GM19438 (cell line): ENCODE results near the gene COL13A1.

ENCODE experiments used
- ATAC-seq: cut with Tn5 transposase; IDR thresholded peaks from one replicate; pipeline ENCODE4 v1.9.1; 2021; ENCODE audit warnings: low read depth; ENCODE audit not compliant: unreplicated experiment

COL13A1 gene

DNA sequence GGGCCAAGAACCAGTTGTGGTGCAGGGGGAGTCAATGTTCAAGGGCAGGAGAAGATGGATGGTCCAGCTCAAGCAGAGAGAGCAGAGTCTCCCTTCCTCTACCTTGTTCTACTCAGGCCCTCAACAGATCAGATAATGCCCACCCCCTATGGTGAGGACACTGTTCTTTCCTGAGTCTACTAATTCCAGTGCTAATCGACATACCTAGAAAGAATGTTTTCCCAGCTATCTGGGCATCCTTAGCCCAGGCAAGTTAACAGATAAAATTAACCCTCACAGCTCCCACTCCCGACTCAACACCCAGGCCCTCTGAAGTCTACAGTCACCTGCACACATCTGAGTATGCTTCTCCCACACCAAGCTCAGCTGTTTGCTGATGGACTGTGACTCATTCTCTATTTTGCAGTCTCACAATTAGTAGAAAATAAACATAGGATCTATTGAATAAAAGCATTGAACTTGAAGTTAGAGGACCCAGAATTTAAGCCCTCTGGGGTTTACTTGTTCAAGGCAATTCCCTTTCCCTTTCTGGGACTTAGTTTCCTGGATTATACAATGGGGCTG, 17.1 kb downstream of the COL13A1 start:
- no peak for ATAC-seq

DNA sequence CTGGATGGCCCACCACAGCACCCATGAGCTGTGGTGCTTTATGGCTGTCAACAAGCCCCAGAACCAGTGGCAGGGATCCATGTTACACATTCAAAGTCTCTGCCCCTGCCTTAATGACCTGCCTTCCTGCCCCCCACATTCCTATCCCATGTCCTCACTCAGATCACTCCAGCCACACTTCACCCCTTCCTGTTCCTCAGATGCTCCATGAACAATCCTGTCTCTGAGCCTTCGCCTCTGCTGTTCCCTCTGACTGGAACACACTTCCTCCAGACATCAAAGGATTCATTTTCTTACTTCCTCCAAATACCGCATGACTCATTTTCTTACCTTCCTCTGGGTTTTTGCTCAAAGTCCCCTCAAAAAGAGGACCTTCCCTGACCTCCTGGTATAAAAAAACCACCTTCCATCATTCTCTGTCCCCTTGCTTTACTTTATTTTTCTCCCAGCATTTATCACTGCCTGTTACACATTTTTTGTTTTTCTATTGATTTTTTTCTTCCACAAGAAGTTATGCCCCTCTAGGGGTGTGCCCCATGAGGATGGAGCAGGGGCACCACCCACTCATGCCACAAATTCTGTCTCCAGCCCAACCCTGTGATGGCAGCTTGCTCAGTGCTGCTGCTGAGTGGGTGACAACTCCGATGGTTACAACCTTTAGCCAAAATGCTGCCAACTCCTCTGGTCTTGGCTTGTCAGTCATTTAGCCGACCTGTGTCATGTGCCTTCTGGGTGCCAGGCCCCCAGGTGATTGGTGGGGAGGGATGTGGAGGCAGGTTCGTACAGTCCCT, 18.2 kb downstream of the COL13A1 start:
- no peak for ATAC-seq

DNA sequence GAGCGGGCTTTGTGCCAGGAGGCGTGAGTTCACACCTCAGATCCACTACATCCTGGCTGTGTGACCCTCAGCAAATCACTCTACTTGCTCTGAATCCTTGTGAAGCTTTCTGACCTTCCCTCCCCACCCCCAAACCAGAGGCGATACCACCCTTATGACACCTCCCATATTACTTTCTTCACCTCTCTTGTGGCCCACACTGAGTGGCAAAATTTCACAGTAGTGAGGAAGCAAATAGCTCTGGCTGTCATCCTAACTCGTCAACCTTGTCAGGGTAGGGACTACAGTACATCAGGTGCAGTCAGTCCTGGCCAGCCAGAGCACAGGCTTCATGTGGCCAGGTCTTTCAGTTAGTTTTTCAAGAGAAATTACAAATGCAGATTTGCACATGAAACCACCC, 19.1 kb downstream of the COL13A1 start:
- ATAC-seq = no peak

DNA sequence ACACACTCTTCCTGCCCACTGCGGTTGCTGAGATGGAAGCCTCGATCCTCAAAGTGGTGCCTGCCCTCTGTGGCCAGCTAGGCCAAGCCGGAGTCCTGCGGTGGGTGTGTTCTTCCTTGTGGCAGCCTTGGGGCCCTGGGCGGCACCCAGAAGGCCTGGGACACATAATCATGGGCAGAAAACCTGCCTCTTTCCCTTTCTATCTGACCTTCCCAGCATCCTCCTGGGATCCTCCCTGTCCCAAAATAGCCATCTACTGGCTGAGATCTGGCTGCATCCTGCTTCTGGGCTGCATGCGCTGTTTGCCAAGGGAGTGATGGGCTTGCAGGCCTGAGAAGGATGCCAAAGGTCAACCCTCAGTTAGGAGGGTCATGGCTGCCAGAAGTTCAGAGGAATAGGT, 23.9 kb downstream of the COL13A1 start:
- no peak for ATAC-seq

DNA sequence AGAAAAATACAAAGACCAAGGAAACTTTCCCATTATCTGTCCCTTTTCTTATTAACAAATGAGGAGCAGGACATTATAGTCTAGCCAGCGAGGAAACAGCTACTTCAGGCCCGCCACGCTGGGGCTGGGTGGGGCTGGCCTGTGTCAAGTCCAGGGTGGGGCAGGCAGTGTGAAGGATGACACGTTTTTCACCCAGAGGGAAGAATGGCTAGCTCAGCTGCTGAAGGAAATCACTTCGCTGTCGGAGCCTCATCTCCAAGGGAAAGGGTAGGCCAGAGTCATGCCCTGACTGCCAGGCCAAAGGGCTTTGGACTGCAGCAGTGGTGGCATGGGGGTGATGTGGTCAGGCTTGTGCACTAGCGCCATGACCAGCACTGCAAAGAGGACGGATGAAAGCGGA, 24.4 kb downstream of the COL13A1 start:
- no peak for ATAC-seq

DNA sequence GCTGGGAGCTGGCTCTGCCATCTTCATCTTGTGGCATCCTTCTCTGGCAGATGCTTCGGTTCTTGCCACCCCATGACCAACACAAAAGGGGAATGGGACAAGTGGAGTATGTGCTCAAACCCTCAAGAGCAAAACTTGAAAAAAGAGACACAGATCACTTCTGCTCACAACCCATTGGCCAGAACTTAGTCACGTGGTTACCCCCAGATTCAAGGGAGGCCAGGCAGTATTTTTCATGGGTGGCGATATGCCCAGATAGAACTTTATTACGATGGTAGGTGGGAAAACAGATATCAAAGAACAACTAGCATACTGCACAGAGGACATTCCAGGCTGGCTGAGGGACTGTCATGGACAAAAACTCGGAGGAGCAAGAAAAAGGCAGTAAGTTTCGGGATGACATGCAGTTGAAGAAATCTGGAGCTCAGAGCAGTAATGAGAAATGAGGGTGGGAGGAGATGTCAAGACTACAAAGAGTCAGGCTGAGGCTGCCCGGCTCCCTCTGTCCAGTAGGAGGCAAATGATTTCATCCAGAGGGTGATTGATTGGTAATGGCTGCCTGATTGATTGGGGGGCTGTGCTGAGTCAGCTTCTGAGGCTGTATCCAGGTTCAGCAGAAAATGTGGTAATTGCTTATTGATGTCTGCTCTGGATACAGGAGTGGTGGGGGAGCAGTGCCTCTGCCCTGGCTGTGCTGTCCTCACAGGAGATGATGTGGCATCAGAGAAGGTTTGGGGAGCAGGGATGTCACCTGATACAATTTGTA, 25.3 kb downstream of the COL13A1 start:
- no peak for ATAC-seq

DNA sequence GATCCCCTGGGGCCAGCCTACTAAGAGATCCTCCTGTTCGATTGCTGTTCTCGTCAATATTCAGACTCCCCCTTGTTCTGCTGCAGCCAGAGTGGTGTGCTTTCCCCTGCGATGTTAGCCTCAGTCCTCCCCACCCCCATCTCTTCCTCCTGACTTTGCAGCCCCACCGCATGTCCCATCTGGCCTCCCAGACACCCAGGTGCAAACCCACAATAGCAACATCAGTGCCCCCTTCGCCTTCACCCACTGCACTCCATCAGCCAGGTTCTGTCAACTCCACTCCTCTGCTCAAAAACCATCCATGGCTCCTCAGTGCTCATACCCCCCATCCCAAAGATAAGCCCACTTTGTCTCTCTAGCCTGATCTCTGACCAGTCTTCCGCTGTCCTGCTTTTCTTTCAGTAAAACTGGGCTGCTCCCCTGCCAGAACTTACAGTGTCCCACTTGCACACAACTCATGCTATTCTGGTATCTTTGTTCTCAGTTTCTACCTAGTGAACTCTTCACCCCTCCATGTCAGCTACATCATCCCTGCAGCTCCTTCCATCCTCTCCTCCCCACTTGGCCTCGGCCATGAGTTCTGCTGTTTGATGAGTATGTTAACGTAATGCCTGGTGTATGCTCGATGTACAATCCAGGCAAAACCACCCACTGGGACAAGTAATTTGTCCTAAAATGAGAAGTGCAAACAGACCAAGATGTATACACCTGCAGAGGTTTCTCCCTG, 26.6 kb downstream of the COL13A1 start:
- no peak for ATAC-seq

DNA sequence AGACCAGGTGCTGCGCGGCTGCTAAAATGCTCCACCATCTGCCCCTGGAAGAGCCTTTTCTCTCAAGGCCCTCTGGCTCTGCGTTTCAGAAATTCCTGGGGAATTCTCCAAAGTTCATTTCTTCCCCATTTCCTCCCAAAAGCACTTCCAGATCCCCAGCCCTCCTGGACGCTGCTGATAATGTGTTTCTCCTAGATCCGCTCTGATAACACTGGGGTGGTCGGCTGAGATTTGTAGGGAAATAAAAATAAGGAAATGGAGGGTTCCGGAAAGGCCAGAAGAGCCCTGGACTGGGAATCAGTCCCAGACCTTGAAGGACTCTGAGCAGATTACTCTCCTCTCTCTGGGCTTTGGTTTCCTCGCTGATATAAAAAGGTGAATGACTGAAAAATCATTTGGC, 28.1 kb downstream of the COL13A1 start:
- no peak for ATAC-seq

DNA sequence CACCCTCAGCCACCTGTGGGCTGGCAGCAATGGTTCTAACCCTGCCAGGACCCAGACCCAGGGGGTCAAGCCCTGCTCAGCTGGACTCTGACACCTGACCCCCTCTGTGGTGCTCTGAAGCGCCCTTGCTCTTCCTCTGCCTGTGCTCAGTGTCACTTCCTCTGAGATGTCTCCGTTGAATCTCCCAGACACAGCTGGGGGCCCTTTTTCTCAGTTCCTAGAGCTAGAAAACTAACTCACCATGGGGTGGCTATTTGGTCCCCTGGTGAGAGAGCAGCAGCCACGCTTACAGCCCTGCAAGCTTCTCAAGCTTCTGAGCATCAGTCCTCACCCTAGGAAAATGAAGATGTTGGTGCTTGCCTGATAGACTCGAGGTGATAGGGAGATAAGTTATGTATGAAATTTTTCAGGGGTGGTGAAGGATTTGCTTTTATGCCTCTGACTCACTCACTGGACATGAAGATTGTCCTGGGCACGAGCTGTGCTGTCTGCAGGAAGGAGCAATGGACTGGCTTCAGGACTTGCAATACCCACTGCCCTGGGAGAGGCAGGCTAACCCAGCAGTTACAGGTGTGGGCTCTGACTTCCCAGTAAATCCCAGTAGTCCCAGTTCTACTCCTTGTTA, 29.6 kb downstream of the COL13A1 start:
- no peak for ATAC-seq

DNA sequence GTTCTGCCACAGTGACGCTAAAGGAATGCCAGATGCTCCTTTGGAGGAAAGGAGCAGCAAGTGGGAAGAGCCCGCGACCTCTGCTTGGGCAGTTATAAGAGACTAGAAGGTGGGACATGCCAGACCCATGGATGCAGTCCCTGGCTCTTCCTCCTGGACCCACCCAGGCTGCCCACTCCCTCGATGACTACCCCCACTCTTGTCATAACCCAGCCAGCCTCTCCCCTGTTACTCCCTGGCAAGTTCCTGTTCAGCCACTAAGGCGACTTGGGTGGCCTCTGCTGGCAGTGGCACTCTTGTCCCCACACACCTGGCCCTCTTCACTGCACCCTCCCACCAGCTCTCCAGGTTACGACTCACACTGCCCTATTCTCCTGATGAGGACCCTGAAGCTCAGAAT, 33.5 kb downstream of the COL13A1 start:
- no peak for ATAC-seq

DNA sequence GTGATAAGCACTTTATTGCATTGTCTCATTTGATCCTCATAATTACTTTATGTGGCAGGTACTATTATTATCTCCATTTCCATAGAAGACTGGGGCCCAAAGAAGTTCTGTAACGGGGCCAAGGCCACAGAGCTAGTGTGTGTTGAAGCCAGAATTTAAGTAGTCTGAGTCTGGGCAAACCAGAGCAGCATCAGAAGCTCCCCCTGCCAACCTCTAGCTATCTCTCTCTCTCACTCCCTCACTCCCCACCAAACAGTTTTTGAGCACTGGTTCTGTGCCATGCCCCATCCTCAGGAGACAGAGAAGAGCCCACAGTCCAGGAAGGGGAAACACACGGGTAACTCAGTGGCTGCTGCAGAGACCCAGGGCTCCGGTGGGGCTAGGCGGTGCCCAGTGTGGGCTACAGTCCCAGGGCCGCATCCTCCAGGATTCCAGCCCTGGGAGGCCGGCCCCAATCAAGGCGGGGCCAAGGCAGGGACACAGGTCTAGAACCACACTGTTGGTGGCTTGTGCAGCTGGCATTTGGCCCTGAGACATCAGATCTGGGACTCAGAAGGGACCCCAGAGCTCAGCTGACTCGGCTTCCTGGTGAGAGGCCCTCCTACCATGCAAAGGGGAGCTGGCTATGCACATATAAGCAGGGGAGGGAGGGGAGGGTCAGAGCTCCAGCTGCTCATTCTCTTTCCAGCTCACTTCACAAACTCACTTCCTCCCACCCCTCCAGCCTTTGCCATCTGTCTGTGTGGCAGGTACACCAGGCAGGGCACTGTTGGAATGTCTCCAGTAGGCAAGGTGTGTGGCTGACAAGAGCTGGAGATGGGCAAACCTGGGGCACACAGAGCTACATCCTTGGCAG, 34.4 kb downstream of the COL13A1 start:
- no peak for ATAC-seq

DNA sequence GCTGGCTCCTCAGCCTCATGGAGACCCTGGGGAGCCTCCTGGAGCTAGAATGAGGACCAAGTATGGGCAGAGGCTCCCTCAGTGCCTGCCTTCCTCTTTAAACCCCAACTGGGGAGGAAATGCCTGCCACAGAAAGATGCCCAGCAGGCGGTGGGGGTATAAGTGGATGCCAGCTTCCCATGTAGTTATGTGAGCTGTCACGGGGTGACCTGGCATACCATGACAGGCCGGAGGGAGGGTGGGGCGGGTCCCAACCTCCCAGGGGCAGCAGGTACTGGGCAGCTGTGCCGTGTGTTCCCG, 35.0 kb downstream of the COL13A1 start:
- ATAC-seq = no peak

DNA sequence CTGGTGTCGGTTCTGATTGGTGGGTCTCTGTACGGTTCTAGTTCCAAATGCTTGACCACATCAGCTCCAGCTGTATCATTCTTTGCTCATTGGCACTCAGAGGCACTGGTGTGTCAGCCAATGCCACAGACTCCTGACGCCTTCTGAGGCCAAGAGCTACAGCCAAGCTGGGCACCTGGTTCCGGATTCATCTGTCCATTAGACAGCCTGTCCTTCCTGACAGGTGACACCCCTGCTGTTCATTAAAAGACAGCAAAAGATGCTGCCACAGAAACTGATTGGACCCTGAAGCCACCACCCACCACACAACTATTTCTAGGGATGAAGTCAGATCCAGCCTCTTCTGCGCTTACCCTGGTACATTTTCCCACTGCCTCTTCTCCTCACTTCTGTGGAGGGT, 35.6 kb downstream of the COL13A1 start:
- no peak for ATAC-seq

DNA sequence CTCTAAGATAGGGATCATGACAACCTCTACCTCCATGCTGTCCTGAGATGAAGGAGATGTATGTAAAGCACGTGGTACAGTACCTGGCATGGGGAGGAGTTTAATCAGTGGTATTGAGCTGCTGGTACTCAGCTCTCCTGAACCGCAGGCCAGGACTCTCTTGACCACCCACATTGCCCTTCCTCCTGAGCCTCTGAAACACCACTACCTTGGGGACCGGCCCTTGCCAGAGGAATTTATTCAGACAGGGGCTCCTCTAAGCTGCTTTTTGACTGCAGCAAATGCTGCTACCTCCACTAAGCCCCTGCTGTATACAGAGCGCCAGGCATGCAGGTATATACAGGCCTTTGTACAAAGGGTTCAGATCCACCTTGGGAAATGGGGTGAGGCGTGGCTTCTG, 36.7 kb downstream of the COL13A1 start:
- ATAC-seq = no peak

DNA sequence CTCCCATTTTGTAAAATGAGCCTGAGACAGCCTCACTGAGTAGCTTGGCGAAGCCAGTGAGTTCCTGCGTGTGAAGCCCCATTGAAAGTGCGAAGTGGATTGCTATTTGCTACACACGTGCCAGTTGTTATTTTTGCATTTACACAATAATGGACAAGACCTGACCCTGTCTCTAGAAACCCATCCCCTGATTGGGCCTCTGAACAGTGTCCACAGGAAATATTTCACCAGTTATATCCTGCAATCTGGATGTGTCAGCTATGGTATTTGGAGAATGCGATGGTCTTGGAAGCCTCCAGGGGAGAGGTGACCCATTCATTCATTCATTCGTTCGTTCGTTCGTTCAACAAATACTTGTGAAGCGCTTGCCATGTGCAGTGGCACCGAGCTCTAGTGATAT, 37.1 kb downstream of the COL13A1 start:
- no peak for ATAC-seq

DNA sequence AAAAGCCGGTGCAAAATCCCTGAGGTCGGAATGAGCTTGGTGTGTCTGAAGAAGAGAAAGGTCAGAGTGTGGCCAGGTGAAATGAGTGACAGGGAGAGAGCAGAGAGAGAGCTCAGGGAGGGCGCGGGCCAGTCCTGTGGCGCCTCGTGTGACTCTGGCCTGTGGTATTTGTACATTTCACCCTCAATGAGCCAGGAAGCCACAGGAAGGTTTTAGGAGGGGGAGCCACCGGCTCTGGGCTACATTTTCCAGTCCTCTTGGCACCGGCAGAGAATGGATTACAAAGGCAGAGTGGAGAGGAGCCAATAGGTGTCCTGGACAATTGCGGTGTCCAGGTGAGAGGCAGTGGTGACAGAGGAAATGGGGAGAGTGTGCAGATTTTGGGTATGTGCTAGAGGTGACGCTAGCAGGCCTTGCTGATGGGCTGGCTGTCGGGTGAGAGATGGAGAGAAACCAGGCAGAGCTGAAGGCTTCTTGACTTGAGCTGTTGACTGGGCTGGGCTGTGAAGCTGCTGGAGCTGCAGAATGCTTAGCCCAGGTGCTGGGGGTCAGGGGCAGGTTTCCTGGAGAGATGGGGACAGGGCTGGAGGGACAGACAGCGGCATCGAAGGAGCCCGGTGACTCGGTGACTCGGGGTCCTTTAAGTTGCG, 38.1 kb downstream of the COL13A1 start:
- ATAC-seq = no peak

DNA sequence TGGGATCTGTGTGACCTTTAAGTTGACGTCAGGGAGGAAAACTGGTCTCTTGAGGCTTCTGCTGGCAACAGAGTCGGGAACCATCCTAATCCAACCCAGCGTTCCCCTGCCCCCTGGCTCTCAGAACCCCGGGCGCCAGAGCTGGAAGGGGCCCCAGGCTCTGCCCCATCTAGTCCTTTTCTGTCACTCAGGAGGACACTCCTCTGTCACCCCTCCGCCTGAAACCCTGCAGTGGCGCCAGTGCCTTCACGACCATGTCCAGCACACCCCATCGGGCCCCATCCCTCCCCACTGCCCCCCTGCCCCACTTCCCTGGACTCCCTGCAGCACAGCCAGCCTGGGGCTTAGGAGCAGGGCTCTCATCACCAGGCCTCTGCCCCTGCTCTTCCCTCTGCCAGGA, 39.1 kb downstream of the COL13A1 start:
- ATAC-seq = no peak

DNA sequence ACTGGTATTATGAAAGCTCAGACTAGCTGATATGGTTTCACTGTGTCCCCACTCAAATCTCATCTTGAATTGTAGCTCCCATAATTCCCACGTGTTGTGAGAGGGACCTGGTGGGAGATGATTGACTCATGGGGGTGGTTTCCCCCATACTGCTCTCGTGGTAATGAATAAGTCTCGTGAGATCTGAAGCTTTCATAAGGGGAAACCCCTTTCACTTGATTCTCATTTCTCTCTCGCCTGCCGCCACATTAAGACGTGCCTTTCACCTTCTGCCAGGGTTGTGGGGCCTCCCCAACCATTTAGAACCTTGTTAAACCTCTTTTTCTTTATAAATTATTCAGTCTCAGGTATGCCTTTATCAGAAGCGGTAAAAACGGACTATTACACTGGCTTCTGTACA, 40.3 kb downstream of the COL13A1 start:
- ATAC-seq = no peak

DNA sequence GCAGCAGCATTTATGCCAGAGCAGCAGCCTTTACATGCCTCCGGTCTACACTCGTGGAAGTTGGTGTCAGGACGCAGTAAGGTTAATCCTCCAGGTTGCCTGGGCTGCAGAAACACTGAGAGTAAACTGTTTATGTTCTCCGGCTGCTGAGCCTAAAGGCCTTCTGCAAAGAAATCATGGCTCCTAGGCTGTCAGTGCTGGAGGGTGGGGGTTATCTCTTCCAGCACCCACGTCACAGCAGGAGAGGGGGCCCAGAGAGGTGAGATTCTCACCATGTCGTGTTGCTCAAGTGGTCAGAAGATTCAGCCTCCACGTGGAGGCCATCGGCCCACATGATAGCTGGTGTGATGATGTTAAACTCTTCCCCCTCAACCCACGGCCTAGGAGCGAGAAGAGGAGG, 41.2 kb downstream of the COL13A1 start:
- no peak for ATAC-seq

DNA sequence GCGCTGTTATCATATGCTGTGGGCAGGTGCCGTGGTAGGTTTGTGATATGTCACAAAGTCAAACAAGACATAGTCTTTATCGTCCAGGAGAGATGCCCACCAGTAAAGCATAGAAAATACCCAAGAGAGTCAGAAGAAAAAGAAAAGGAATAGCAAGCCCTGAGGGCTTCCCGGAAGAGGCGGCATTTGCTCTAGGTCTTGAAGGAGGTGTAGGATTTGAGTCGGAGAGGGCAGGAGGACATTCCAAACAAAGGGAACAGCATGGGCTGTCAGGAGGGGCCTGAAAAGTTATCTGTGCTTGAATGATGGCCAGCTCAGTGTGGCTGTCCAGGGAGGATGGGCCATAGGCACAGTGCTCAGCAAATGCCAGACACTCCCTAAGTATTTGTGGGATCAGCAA, 42.2 kb downstream of the COL13A1 start:
- ATAC-seq = no peak
